GM13977 (cell line): Measurements from ENCODE around the gene LILRB4.

ENCODE experiments used
- DNase-seq: peaks from one replicate; pipeline ENCODE4 v3.0.0; 2012; ENCODE audit warnings: low spot score
- in situ Hi-C: fragments of 300-500 bp; cut with MboI; formaldehyde crosslinking; loops from one replicate; pipeline ENCODE4 v1.12.0; 2022; ENCODE audit warnings: low sequenced_read_pairs, low pct_unique_long_range_greater_than_20kb, mixed read lengths, inconsistent platforms; ENCODE audit not compliant: unreplicated experiment
- TF ChIP-seq, protein P1 (sequence below): IDR thresholded peaks from 2 replicates; pipeline ENCODE4 v1.5.1; 2012; ENCODE audit warnings: mild to moderate bottlenecking, control low read depth; ENCODE audit not compliant: insufficient read depth; ENCODE audit errors: extremely low read depth, missing control alignments

The LILRB4 gene

DNA sequence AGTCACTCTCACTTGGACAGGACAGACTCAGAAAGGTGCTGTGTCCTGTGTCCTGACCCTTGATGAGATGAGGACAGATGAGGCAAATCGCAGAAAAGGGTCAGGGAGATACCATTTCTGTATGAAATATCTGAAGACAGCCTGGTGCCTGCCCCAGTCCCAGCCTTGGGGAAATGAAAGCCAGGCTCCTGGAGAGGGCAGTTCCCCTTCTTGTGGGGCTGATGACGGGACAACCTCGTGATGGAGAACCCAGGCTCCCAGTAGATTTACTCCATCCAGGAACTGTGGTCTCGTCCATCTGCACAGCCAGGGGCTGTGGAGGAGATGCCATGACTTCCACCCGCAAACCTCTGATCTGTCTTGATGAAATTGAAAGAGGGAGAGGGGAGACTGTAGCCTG, 18.7 kb upstream of the LILRB4 start:
- DNase-seq, result no peak
- TF ChIP-seq, protein P1, sequence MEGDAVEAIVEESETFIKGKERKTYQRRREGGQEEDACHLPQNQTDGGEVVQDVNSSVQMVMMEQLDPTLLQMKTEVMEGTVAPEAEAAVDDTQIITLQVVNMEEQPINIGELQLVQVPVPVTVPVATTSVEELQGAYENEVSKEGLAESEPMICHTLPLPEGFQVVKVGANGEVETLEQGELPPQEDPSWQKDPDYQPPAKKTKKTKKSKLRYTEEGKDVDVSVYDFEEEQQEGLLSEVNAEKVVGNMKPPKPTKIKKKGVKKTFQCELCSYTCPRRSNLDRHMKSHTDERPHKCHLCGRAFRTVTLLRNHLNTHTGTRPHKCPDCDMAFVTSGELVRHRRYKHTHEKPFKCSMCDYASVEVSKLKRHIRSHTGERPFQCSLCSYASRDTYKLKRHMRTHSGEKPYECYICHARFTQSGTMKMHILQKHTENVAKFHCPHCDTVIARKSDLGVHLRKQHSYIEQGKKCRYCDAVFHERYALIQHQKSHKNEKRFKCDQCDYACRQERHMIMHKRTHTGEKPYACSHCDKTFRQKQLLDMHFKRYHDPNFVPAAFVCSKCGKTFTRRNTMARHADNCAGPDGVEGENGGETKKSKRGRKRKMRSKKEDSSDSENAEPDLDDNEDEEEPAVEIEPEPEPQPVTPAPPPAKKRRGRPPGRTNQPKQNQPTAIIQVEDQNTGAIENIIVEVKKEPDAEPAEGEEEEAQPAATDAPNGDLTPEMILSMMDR, result no peak
- in situ Hi-C loops, result no loop called here

DNA sequence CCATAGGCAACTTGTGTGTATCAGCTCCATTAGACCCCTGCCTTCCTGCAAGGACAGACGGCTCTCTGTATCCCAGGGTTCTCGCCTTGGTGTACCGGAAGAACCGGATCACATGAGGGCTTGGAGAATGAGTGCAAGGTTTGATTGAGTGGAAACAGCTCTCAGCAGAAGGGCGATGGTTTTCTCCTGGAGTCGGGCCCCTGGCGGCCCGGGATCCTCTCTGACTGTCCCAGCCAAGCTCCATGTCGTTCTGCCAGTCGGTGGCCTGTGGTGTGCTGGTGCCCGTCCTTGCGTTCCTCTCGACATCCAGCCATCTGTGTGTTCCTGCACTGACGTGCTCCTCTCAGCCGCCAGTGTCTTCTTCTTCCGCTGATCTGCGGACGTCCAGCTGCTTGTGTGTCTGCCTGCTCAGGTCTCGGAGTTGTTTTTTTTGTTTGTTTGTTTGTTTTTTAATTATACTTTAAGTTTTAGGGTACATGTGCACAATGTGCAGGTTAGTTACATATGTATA, 16.4 kb upstream of the LILRB4 start:
- TF ChIP-seq, protein P1, result no peak
- in situ Hi-C loops, result no loop called here
- DNase-seq, result no peak

DNA sequence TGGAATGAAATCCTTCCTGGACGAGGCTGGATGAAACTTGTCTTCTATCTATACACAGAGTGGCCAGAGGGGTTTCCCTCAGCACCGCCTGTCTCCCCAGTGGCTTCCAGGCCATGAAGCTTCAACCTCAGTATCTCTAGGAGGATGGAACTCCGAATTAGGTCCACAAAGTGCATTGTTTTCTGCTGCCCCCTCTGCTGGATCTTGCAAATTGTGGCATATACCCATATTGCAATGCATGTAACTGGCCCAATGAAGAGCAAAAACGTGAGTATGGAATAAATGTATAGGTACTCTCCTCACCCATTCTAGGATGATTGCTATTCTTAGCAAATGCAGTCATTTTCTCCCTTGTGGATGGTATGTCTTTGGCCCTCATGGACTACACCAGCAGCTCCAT, 14.7 kb upstream of the LILRB4 start:
- in situ Hi-C loops, result no loop called here
- TF ChIP-seq, protein P1, result peak; percentile 25
- no peak for DNase-seq

DNA sequence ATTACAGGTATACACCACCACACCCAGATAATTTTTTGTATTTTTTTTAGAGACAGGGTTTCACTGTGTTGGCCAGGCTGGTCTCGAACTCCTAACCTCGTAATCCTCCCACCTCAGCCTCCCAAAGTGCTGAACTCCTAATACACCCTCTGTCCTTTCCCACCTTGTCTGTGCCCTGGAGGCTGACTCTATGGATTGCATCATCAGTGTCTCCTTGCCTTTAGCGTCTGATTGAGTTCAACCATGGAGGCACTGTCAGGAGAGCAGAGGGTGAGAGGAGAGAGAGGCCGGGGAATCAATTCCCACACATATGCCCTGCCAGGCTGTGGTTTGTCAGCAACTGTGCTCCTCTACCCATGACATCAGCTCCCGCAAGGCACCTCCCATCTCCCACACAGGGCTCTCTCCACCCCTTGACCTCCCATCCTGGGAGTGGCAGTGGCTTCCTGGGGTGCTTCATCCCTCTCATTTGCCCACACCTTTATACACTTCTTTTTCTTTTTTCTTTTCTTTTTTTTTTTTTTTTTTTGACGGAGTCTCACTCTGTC, 12.6 kb upstream of the LILRB4 start:
- no peak for DNase-seq
- in situ Hi-C loops, result loop anchor here (10.0 kb wide), 1 partner anchor 165 kb away; no protein-coding TSS in a partner anchor
- TF ChIP-seq, protein P1, result no peak

DNA sequence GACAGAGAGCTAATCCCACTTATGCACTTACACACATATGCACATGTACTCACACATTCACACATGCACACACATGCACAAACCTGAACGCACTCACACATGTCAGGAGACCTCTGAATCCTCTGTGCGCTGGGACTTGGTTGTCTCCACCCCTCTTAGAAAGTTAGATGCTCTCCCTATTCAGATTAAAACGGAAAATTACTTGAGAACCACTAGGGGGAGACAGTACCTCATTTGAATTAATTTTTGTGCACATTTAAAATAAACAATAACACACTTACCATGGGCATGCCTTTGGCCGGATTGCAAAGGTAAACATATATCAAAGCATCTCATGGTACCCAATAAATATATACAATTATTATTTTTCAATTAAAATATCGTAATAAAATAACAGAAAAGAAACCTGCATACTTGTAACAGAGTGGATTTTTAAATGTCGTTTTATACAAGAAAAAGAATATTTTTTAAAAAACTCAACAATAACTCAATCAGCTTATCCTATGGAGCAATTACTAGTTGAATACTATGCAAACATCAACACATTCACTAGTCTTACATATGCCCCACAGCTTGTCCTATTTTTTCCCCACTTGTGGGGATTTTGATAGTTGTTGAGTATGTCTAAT, 9.5 kb upstream of the LILRB4 start:
- in situ Hi-C loops, result loop anchor here (10.0 kb wide), 1 partner anchor 168 kb away; no protein-coding TSS in a partner anchor
- peak; percentile 64 for DNase-seq
- TF ChIP-seq, protein P1, result peak; percentile 58

DNA sequence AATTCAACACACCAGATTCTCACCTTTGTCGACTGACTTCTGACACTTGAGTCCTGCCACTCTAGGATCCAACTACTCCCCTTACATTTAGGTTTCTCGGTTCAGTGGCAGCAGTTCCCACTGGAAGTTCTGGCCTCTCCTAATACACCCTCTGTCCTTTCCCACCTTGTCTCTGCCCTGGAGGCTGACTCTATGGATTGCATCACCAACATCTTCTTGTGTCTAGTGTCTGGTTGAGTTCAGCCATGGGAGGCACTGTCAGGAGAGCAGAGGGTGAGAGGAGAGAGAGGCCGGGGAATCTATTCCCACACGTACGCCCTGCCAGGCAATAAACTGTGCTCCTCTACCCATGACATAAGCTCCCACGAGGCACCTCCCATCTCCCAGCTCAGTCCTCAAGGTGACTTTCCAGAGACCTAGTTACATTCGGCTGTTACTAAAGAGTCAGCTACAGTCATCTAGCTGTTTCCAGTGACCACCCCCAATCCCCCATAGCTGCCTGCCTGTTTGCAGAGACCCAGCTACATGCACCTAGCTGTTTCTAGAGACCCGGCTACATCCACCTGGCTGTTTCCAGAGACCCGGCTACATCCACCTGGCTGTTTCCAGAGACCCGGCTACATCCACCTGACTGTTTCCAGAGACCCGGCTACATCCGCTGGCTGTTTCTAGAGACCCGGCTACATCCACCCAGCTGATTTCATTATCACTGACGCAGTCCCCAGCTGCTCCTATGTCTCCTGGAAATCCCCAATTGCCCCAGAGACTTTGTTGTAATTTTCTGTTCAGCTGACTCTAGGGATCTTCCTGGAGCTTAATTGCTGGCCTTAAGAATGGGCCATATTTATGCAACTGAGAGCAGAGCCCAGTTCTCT, 8.1 kb upstream of the LILRB4 start:
- peak; percentile 45 for DNase-seq
- TF ChIP-seq, protein P1, result no peak
- in situ Hi-C loops, result loop anchor here (10.0 kb wide), 1 partner anchor 170 kb away; no protein-coding TSS in a partner anchor
